HG02571 (cell line): ENCODE measurements around the gene E2F4.

Source experiments
- ATAC-seq: cut with Tn5 transposase; IDR thresholded peaks from one replicate; pipeline ENCODE4 v1.9.1; 2021; ENCODE audit warnings: mild to moderate bottlenecking, moderate library complexity; ENCODE audit not compliant: unreplicated experiment

The E2F4 gene, protein sequence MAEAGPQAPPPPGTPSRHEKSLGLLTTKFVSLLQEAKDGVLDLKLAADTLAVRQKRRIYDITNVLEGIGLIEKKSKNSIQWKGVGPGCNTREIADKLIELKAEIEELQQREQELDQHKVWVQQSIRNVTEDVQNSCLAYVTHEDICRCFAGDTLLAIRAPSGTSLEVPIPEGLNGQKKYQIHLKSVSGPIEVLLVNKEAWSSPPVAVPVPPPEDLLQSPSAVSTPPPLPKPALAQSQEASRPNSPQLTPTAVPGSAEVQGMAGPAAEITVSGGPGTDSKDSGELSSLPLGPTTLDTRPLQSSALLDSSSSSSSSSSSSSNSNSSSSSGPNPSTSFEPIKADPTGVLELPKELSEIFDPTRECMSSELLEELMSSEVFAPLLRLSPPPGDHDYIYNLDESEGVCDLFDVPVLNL

DNA sequence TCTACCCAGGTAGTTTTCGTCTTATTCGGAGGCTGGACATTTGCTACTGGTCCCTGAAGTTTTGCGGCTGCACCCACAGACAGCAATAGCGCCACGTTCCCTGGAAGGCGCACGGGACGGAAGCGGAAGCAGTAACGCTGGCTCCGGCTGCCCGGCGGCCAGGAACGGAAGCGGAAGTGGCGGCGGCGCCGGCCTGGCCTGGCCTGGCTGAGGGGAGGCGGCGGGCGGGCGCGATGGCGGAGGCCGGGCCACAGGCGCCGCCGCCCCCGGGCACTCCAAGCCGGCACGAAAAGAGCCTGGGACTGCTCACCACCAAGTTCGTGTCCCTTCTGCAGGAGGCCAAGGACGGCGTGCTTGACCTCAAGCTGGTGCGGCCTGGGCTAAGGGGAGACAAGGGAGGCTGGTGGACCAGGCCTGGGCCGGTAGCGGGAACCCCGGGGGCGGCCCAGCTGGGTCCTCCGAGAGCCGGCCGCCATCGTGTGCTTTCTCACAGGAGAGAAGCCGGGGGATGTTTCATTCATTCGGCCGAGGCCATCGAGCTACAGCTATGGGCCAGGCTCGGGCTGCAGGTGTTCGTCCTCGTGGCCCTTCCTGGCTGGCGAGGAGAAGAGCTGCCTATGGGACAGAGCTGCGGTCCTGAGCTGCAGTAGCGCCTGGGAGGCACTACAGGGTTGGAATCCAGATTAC, at the start of gene E2F4:
E2F4 (plus strand) TSS at position 161 of the 687 bp plus-strand sequence; CDS start at position 234, 73 bp downstream.
- ATAC-seq: peak; percentile 81

DNA sequence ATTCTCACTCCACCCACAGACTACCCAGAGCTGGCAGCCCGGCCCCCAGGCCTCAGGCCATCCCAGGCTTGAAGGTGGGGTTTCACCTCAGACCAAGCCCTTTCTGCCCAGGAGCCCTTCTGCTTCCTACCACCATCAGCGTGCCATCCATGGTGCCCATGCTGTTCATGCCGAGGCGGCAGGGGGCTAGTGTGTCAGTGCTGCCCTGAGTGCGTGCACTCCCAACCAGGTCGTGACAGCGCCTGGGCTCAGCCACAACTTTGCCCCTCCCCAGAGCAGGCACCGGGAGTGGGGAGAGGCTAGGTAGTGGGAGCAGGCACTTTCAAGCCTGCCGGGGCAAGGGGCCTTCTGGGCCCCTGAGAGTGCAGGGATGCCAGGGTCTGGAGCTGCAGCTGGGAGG, 49.6 kb upstream of the E2F4 start:
- ATAC-seq: no peak

DNA sequence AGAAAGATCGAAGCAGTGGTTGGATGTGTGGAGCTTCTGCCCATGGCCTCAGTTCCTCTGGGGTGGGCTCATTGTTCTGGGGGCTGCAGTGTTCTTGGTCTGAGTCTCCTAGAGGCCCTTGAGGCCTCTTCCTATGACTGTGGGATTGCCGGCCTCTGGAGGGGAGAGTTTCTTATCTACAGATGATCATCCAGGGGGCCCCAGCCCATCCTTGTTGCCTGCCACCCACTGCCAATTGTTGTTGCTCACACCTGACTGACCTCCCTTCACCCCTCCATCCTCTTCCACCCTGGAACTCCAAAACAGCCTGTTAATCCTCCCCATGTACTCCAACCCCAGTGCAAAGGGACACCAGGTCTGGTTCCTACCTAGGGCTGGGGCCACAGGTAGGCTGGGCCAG, 47.0 kb upstream of the E2F4 start:
- ATAC-seq: no peak

DNA sequence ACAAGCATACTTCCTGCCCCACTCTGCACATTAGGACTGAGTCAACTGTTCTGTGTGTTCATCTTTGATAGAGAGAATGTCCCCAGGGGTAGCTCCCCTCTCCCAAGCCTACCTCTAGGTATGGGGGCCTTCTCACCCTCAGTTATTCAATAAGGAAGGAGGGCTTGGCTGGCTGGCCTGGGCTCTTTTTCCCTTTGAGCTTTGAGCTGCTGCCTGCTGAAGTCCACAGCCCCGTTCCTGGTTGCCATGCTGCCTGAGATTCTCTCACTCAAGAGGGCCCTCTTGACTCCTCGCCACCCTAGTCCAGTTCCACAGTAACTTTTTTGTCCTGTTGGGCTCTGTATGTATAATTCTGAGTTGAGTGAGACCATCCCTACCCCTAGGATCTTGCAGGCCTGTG, 46.2 kb upstream of the E2F4 start:
- no peak for ATAC-seq

DNA sequence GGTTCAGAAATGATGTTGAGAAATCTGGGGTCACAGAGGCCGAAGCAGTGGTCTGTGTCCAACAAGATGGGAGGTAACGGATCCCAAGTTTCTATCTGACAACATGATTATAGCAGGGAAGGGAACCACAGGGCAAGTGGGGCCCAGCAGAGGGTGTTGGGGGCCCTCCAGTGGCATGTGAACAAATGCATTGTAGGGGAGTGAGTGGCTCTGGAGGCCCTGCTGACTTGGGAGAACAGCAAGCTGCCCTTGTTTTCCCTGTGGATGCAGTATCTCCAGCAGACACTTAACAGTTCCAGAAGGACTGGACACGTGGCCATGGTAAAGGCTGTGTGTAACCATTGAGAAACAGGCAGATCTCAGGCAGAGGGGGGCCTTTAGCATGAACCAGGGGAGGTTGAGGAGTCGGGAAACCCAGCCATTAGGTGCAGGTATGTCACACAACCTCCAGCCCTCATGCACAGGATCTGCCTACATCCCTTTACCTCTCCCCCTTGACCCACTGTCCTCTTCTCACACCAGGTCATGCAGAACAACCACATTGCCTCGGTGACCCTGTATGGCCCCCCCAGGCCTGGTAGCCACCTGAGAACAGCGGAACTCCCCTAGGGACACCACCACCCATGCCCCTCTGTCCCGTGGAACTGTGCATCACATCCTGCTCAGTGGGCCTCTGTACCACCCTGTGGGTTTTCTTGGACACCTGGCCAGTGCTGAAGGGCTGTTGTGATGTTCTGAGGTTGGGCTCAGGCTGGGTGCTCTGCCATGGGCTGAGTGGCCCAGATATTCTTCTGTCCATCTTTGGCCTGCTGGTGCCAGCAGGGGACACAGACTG, 45.2 kb upstream of the E2F4 start:
- no peak for ATAC-seq

DNA sequence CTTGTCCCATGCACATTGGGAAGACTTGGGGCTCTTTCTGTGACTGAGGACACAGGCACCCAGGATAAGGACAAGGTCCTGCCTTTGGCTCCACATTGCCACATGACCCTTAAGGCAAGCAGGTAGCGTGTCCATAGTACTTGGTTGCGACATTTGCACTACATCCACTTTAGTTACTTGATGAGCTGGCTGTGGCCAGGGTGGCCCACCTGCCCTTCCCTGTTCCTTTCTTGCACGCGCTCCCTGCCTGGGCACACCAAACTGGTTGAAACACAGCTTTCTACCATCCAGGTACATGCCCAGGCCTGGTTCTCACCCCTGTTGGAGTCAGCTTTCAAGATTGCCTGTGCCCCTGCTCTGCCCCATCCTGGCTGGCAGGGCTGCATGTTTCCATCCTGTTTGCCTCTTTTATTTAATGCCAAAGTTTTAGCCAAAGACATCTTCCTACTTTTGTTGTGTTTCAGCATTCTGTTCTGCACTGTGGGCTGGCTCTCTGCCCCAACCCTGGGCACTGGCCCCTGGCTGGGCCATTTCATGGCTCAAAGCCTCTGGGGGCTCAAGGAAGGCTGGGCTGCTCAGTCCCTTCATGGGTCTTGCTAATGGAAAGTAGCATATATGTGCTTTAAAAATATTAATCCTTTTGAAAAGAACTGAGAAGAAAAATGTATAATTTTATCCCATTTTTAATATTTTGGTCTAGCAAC, 44.4 kb upstream of the E2F4 start:
- ATAC-seq: no peak

DNA sequence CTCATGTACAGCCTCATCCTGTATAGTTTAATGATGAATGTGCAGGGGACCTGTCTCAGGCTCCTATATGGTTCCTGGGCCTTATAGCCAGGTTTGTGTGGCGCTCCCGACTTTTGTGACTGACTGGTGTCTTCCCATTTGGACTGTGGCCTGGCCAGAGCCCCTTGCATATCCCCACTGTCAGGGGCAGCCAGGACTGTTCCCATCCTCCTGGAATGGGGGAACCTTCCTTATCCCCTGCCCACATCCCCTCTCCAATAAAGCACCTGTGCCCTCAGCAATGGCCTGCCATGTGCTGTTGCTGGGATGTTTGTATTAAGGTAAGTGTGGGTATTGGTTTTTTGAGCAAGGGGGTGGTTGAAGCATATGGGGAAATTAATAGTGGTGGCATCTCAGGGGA, 43.7 kb upstream of the E2F4 start:
- no peak for ATAC-seq

DNA sequence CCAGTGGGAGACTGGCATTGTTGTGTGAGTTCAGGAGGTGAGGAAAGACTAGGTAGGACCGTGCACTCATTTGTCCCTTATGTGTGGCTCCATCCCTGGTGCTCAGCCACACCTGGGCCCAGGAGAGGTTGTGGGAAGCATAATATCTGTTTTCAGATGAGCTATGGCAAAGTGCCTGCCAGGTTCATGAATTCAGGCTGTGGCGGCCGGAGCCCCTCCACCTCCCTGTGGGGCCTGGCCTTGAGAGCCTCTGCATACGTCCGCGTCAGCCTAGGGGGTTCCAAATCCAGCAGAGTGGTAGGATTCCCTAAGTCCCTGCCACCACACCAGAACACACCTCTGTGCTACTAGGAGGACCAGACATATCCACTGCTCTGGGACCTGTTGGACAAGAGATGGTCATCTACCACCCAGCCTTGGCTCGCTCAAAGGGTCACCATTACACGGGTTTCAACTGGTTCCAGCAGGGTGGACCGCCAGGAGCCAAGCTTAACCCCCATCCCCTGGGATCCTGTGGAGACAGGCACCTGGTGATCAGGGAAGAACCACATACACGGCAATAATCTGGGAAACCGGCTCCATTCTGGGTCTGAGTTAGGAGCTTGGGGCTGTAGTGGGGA, 43.2 kb upstream of the E2F4 start:
- ATAC-seq: no peak

DNA sequence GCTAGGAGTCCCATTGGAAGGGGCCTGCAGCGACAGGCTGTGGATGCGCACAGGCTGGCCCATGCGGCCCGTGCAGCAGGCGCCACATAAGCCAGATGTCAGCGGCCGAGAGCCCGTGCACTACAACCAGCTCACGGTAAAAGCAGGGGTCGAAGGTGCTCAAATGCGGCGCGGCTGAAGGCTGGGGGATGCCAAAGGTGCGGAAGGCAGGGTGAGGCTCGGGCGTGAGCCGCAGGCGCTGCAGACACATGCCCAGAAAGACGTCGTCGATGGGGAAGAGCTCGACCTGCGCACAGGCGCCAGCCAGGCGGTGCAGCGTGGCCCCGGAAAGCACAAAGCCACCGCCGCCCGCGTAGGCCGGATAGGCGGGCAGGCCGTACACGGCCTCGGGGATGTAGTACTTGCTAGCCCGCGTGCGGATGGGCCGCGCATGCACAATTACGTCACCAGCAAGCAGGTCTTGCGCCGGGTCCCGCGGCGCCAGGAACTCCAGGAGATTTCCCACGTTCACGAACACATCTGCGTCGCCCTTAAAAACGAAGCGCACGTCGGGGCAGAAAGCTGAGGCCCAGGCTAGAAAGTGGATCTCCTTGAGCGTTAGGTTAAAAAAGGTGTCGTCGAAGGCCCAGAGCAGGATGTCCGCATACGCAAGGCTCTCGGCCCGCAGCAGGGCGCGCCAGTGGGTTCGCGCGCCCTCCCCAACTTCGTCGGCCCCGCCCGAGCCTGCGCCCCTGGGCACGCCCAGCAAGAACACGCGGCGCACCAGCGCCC, 42.5 kb upstream of the E2F4 start:
- no peak for ATAC-seq

DNA sequence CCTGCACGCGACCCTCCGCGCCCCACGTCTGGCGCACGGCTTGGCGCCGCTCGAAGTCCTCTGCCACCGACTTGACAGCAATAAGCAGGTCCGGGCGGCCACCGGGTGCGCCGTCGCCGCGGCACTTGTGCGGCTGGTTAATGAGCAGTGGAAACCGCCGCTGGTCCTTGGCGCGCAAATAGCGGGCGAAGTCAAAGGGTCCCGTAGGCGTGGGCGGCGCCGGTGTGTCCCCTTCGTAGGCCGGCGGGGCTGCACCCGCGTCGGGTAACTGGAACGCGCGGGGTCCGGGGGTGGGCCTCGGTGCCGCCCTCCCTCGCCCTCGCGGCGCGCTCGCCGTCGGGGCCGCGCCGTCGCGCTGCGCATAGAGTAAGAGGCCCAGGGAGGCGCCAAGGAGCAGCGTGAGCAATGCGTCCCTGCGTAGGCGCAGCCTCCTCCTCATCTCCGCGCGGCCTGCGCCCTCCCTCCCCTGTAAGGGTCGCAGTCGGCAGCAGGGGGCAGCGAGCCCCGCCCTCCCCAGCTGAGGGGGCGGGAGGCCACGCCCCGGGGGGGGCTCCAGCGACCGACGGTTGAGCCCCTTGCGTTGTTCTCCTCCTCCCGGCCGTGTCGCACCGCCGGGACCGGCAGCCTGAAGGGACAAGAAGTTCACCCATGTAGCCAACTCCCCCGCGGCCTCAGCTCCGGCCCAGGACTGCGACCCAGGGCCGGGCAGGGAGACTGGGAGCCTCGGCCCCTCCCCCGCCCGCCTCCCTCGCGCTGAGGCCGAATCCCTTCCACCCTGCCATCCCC, 41.7 kb upstream of the E2F4 start:
- ATAC-seq: peak; percentile 49

DNA sequence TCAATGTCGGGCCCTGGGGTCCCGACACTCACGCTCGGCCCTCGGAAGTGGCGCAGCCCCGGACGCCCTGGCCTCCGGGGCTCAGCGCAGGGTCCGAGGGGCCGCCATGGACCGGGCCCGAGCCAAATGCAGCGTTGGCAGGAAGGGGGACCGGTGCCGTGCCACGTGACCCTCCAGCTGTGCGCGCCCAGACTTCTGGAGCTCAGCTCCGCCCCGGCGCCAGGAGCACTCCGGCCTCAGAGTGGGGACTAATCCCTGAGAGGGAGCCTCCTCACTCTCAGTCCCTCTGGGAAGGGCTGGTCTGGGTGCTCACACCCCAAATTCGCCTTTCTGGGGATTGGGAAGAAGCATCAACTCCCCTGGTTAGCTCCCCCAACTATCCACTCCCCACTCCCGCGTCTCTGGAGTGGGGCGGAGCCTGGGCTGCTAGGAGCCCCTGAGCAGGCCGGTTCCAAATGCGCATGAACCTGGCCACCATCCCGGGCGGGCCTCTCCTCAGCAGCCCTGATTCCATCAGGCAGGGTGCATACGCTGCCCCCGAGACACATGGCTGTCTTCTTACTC, 41.0 kb upstream of the E2F4 start, which contains the start of gene B3GNT9:
B3GNT9 (minus strand) TSS at position 166 of the 564 bp plus-strand sequence. CDS start 513 bp downstream, outside the sequence.
- ATAC-seq: peak; percentile 53

DNA sequence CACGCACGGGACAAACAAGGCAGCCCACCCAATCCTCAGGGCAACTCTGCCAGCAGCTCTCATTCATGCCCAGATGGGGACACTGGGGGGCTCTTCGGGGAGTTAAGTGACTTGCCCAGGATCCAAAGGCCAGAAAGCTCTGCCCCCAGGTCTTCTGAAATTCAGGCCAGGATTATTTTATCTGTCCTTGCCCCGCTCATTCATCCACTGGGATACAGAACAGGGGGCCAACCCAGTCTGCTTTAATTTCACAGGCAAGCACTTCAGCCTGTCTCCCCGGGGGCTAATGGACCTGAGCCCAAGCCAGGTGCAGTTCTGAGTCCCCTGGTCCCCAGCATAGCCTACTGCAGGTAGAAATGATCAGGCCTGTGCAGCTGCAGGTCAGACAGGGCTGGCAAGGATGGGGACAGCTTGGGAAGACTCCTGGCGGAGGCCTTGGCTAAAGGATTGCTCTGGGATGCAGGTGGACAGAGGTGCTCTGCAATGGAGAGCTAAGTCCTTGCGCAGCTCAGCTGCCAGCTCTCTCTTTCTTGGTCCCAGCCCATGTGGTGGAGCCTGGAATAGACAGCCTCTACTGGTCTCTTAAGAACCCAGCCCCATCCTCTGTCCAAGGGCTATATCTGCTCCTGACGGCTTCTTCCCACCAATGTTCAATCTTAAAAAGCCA, 40.4 kb upstream of the E2F4 start:
- no peak for ATAC-seq

DNA sequence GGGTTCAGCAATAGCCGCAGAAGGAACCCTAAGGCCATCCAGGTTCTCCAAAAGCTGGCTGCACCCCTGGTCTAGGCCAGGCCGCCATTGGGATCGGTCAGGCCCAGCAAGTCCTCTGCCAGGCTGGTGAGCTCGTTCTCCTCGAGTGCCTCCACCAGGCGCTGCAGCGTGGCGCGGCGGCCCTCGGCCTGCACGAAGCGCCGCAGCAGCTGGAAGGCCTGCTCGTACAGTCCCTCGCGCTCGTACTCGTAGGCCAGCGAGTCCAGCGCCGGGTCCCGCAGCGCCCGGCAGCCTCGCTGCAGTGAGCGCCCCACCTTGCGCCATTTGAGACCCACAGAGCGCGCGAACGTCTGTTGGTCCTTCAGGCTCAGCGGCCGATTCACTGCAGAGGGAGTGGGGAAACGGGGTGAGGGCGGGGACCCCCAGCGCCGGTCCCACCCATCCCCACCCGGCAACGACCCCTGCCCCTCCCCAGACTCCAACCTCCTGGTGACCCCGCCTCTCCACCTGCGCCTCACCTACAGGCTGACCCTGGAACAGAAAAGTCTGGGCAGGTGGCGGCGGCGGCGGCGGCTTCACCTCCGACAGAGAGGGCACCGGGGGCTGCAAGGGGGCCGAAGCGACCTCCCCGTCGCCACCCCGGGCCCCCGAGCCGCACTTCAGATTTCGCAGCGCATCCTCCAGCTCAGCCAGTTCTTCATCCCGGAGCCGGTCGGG, 37.2 kb upstream of the E2F4 start:
- no peak for ATAC-seq

DNA sequence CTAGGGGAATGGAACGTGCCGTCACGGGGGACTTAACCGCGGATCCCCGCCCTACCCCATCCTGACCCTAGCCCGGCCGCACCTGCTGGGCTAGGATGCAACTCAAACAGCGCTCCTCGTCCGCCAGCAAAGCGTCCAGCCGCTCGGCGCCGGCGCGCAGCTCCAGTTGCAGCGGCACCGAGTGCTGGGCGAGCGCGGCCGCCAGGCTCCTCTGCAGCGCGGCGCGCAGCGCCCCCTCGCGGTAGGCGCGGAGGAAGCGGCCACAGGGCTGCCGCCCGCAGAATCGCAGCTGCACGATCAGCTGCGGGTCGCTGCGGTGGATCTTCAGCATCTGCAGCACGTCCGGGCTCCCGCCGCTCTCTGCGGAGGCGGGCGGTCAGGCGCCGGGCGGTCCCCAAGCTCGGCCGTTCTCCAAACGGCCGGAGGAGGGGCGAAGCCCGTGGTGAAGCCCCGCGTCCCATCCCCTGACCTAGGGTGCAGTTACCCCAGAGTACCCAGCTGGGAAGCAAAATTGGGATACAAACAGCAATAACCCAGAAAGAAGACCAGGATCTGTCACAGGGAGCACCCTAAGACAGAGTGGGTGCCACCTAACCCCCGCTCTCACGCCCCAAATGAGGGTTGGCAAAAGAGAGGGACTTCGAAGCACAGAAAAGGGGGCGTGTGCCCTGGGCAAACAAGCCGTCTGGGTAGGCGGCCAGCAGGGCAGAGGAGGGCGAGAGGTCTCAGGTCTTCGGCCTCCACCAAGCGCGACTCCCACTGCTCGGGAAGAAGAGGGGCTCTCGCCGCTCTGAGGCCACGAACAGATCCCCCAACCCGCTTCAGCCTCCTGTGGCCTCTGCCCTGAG, 36.4 kb upstream of the E2F4 start:
- no peak for ATAC-seq

DNA sequence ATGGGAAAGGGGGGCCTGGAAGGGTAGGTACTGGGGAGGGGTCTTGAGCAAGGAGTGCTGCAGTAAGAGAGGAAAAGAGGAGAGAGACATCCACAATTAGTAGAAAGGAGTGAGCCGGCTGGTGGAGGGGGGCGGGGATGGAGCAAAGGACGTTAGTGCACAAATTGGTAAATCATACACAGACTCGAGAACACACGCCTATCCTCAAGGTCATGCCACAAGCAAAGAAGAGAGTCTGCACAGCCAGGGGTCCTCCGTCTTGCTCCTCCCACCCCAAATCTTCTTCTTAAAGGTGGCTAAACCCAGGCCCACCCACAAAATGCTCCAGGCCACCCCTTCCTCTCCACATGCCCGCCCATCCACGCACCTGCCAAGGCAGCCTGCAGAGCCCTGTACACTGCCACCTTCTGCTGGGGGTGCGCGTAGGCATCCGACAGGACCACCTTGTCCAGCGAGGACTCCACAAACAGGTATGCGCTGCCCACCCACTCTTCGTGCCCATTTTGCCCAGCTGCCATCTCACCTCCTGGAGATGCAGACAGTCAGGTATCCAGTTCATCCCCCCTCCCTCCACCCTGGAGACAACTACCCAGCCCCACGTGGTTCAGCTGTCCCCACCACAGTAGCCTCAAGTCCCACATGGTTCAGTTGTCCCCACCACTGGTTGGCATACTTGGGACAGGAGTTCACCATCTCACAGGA, 35.7 kb upstream of the E2F4 start:
- ATAC-seq: no peak
